GM10266 (cell line): ENCODE measurements around the gene HS3ST3B1.

ENCODE experiments used
- DNase-seq: peaks from one replicate; pipeline ENCODE4 v3.0.0; 2012; ENCODE audit errors: extremely low spot score
- CTCF ChIP-seq: IDR thresholded peaks from 2 replicates; pipeline ENCODE4 v1.5.1; 2012; ENCODE audit warnings: mild to moderate bottlenecking, low read depth; ENCODE audit not compliant: control insufficient read depth, insufficient read depth; ENCODE audit errors: missing control alignments

Gene HS3ST3B1

GRCh38 chr17:14340857-14341754, 40.2 kb downstream of the HS3ST3B1 start:
- no peak for DNase-seq
- no peak for TF ChIP-seq CTCF

GRCh38 chr17:14341866-14342265, 41.0 kb downstream of the HS3ST3B1 start:
- DNase-seq = no peak
- TF ChIP-seq CTCF = no peak

DNA sequence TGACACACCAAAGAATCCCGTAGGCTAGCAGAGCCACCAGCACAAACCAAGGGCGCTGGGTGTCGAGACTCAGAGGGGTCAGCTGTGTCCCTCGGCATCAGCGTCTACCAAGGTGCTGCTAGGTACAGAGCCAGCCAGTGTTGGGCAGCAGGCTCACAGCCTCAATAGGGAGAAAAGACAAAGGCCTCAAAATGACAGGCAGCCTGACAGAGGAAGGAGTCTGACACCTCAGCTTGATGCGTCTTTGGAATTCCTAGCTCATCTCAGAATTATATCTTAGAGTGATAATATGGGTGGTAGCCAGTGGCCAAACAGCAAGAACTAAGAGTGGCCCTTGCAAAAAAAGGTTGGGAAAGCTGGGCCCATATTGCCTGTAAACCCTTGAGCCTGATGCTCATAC, 45.9 kb downstream of the HS3ST3B1 start:
- no peak for DNase-seq
- no peak for TF ChIP-seq CTCF

GRCh38 chr17:14351493-14351892, 50.6 kb downstream of the HS3ST3B1 start:
- TF ChIP-seq CTCF = no peak
- no peak for DNase-seq

GRCh38 chr17:14352136-14352535, 51.3 kb downstream of the HS3ST3B1 start:
- DNase-seq = no peak
- no peak for TF ChIP-seq CTCF

DNA sequence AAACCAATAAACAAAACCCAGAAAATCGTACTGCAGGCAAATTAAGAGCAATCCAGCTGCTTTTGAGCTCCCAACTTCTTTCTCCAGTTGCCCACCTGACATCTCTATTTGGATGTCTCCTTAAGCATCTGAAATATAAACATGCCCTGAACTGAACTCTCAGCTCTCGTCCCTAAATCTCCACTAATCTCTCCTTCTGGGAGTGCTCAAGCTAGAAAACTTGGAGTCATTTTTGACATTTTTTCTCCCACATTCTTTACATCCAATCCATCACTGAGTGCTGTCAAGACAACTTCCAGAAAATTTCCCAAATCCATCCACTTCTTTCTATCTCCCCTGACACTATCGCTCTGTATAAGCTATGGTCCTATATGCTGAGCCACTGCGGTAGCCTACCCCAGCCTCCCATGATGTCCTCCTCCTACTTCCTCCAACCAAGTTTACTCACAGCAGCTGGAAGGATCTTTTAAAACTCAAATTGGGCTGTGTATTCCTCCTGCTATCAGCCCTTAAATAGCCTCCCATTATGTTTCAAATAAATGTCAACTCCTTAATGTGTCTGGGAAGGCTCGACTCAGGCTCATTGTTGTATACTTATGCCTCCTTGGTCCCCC, 53.1 kb downstream of the HS3ST3B1 start:
- no peak for TF ChIP-seq CTCF
- no peak for DNase-seq

GRCh38 chr17:14354807-14355206, 53.9 kb downstream of the HS3ST3B1 start:
- DNase-seq = no peak
- TF ChIP-seq CTCF = no peak
